Endodermal cell (in vitro differentiated cells): Measurements from ENCODE around the gene GAN. TPM values are rescaled to one million over a fixed set of nuclear protein-coding genes. Genes with fewer than 3 reads are reported as not detected.

ENCODE experiments used
- DNase-seq: peaks from one replicate; pipeline ENCODE4 v3.0.0-alpha.2; 2017
- H3K27ac ChIP-seq: 2 replicates; pipeline ENCODE4 v1.5.1; 2013; ENCODE audit warnings: mild to moderate bottlenecking, low read depth, low read length, moderate library complexity
- H3K27me3 ChIP-seq: 2 replicates; pipeline ENCODE4 v1.6.1; 2013; ENCODE audit warnings: mild to moderate bottlenecking, low read length, moderate library complexity; ENCODE audit not compliant: insufficient read depth, control insufficient read depth, poor library complexity, severe bottlenecking
- H3K36me3 ChIP-seq: 2 replicates; pipeline ENCODE4 v1.7.0; 2013; ENCODE audit warnings: mild to moderate bottlenecking, low read length, moderate library complexity; ENCODE audit not compliant: control insufficient read depth, insufficient read depth
- H3K4me1 ChIP-seq: one replicate; pipeline ENCODE4 v1.7.0; 2013; ENCODE audit warnings: low read length; ENCODE audit not compliant: control insufficient read depth, insufficient read depth
- H3K4me3 ChIP-seq: 2 replicates; pipeline ENCODE4 v1.5.1; 2013; ENCODE audit warnings: mild to moderate bottlenecking, low read length, moderate library complexity
- H3K9ac ChIP-seq: 2 replicates; pipeline ENCODE4 v1.6.1; 2013; ENCODE audit warnings: mild to moderate bottlenecking, low read length, moderate library complexity; ENCODE audit not compliant: poor library complexity, severe bottlenecking; ENCODE audit errors: extremely low read depth
- H3K9me3 ChIP-seq: 2 replicates; pipeline ENCODE4 v1.6.1; 2013; ENCODE audit warnings: mild to moderate bottlenecking, low read length, moderate library complexity; ENCODE audit not compliant: control insufficient read depth
- H3K27ac Mint-ChIP-seq: 2 replicates; pipeline ENCODE4 v1.8.0; 2020; ENCODE audit warnings: mixed read lengths
- H3K27me3 Mint-ChIP-seq: 2 replicates; pipeline ENCODE4 v1.8.0; 2021; ENCODE audit warnings: mild to moderate bottlenecking, mixed read lengths; ENCODE audit not compliant: insufficient read depth
- H3K36me3 Mint-ChIP-seq: 2 replicates; pipeline ENCODE4 v1.8.0; 2020; ENCODE audit warnings: low read depth, mixed read lengths
- H3K4me1 Mint-ChIP-seq: 2 replicates; pipeline ENCODE4 v1.8.0; 2020; ENCODE audit warnings: mixed read lengths
- H3K4me3 Mint-ChIP-seq: 2 replicates; pipeline ENCODE4 v1.8.0; 2020; ENCODE audit warnings: mild to moderate bottlenecking, moderate library complexity, mixed read lengths
- H3K9me3 Mint-ChIP-seq: 2 replicates; pipeline ENCODE4 v1.8.0; 2020; ENCODE audit warnings: mild to moderate bottlenecking, mixed read lengths
- CTCF ChIP-seq: fragments of 200-600 bp; sonication (generic); conservative IDR thresholded peaks from 2 replicates; pipeline ENCODE4 v1.5.0; 2021; ENCODE audit warnings: antibody characterized with exemption, mild to moderate bottlenecking
- WGBS, 2 experiments: methylation state at CpG; one replicate each; pipeline versions ENCODE4 v1.1.5 to v1.1.7; 2013; ENCODE audit warnings: missing lambda C conversion rate in 2 of 2, mixed read lengths in 1 of 2; ENCODE audit not compliant: insufficient coverage in 1 of 2, insufficient read length in 1 of 2; 5-methylcytosine and 5-hydroxymethylcytosine counted together
- total RNA-seq, 2 donors: library from RNA; stranded (reverse); fragmentation: NEBNext Ultra II Directional in 1 of 2; extraction: Animal tissue kit (Norgen Biotek cat#: 25700) in 1 of 2; gene quantifications; 2 replicates in 1 of 2; 3 replicates in 1 of 2; pipeline ENCODE4 v1.2.1, GENCODE V29; 2021

GAN gene
- total RNA-seq, 2 donors from 2014 or later = 23.4 to 28.9 TPM

- no peak overlapping the region for H3K9ac ChIP-seq
- Mint-ChIP-seq H3K4me1 (no peaks in the 10 kb centered on the region), H3K4me3 (no peak overlapping the region), H3K27ac (no peak overlapping the region), H3K27me3 (peaks cover 8% of the 10 kb centered on the region), H3K36me3 (no peaks in the 10 kb centered on the region), H3K9me3 (no peaks in the 10 kb centered on the region)
- no peaks in the 10 kb centered on the region for H3K27me3 ChIP-seq
- H3K27ac ChIP-seq = no peak overlapping the region
- no peak overlapping the region for H3K4me3 ChIP-seq
- H3K36me3 ChIP-seq = no peaks in the 10 kb centered on the region
- DNase-seq = no peak
- no peaks in the 10 kb centered on the region for H3K4me1 ChIP-seq
- no peaks in the 10 kb centered on the region for H3K9me3 ChIP-seq
- no peak for TF ChIP-seq CTCF
- WGBS, 2 experiments = 87 to 98% methylated on average over 4 of the region's 5 CpGs
Observed at GRCh38 chr16:81292936-81293335, 21.8 kb upstream of the GAN start.

GRCh38 chr16:81293909-81294802 is 20.6 kb upstream of the GAN start:
- no peak for TF ChIP-seq CTCF
- Histone ChIP-seq H3K4me1 (no peaks in the 10 kb centered on the region), H3K9me3 (no peaks in the 10 kb centered on the region), H3K4me3 (no peak overlapping the region), H3K27ac (no peak overlapping the region), H3K27me3 (no peaks in the 10 kb centered on the region), H3K36me3 (no peaks in the 10 kb centered on the region), H3K9ac (no peak overlapping the region)
- no peaks in the 10 kb centered on the region for H3K4me1 Mint-ChIP-seq
- H3K36me3 Mint-ChIP-seq = no peaks in the 10 kb centered on the region
- H3K27ac Mint-ChIP-seq = no peak overlapping the region
- H3K4me3 Mint-ChIP-seq = no peak overlapping the region
- 95 to 96% methylated on average over 3 to 11 of the region's 11 CpGs for WGBS, 2 experiments
- peaks cover 11% of the 10 kb centered on the region for H3K27me3 Mint-ChIP-seq
- H3K9me3 Mint-ChIP-seq = no peaks in the 10 kb centered on the region
- no peak for DNase-seq

DNA sequence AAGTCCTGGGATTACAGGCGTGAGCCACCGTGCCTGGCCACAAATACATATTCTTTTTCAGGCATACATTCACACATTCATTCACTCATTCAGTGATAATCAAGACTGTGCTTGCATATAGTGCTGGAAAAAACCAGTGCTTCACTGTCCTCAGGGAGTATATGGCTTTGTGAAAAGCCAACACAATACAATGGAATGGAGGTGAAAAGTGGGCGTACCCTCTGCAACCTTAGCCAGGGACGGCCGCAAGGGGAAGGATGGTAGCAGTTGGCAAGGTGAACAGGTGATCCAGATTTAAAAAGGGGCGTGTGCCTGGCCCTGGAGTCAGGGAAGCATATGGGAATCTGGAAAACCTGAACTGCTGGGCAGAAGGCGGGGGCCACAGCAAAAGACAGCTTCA is 18.1 kb upstream of the GAN start:
- Mint-ChIP-seq H3K27ac (no peak overlapping the region), H3K9me3 (no peaks in the 10 kb centered on the region), H3K27me3 (peaks cover 11% of the 10 kb centered on the region), H3K4me1 (no peaks in the 10 kb centered on the region), H3K4me3 (no peak overlapping the region), H3K36me3 (no peaks in the 10 kb centered on the region)
- TF ChIP-seq CTCF = no peak
- DNase-seq = no peak
- 78% methylated on average over 5 to 7 of the region's 7 CpGs for WGBS, 2 experiments
- Histone ChIP-seq H3K9ac (no peak overlapping the region), H3K9me3 (no peaks in the 10 kb centered on the region), H3K36me3 (no peaks in the 10 kb centered on the region), H3K4me1 (no peaks in the 10 kb centered on the region), H3K4me3 (no peak overlapping the region), H3K27me3 (no peaks in the 10 kb centered on the region), H3K27ac (no peak overlapping the region)
